ENCODE data around the gene GYS2. TPM values are rescaled to one million over a fixed set of nuclear protein-coding genes. Genes with fewer than 3 reads are reported as not detected.

Gene GYS2
- not detected for total RNA-seq

DNA sequence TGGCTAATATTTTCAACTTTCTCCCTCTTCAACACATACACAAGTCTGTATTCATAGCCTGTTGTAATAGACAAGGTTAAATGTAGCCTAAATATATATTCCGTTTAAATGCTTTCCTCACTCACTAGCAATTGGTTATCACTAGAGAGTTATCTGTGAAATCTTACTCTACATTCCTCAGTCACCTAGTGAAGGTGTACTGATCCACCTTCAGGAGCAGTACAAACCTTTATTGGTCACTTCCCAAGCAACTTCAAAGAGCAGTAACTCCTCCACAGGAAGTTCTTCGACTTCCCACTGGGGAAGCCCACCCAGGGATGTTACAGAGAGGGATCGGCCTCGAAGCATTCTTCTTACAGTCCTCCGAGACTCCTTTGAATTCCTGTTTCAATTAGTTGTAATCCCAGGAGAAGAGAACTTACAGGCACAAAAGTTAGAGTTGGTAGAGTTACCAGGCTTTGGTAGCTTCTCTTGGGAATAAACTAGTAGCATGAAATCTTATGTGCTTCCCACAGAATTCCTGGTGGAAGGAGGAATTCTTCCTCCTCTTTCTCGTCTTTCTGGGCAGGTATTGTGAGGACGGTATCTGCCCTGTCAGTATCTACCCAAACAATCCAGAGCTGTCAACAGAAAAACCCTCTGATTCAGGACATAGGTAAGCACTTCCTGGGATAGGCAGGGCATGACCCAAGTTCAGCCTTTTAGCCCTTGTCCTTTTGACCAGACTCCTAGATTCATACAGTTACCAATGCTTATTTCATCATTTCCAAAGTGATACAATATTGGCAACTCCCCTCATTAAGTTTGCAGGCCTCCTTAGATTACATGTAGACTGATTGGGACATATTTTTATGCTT lies at the start of gene GYS2:
GYS2 (minus strand) TSS at position 603 of the 857 bp plus-strand sequence; CDS start at position 348, 255 bp downstream.
- Histone ChIP-seq H3K9me3 (no peaks in the 10 kb centered on the region), H3K27ac (replicated peaks in 1 of 4) (no peak within 1 kb of the TSS), H3K4me3 (no peak within 1 kb of the TSS), H3K27me3 (no peaks in the 10 kb centered on the region), H3K36me3 (no peaks in the 10 kb centered on the region), H3K4me1 (no peaks in the 10 kb centered on the region)
- no peak for DNase-seq (ENCODE audit: extremely low spot score)
- WGBS, result 71% methylated on average over 7 of the region's 7 CpGs
- no peak for TF ChIP-seq EP300 (IDR thresholded peaks at IDR 0.05)
- TF ChIP-seq POLR2AphosphoS5 (IDR thresholded peaks at IDR 0.05), result no peak
- TF ChIP-seq, protein P1, sequence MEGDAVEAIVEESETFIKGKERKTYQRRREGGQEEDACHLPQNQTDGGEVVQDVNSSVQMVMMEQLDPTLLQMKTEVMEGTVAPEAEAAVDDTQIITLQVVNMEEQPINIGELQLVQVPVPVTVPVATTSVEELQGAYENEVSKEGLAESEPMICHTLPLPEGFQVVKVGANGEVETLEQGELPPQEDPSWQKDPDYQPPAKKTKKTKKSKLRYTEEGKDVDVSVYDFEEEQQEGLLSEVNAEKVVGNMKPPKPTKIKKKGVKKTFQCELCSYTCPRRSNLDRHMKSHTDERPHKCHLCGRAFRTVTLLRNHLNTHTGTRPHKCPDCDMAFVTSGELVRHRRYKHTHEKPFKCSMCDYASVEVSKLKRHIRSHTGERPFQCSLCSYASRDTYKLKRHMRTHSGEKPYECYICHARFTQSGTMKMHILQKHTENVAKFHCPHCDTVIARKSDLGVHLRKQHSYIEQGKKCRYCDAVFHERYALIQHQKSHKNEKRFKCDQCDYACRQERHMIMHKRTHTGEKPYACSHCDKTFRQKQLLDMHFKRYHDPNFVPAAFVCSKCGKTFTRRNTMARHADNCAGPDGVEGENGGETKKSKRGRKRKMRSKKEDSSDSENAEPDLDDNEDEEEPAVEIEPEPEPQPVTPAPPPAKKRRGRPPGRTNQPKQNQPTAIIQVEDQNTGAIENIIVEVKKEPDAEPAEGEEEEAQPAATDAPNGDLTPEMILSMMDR (IDR thresholded peaks at IDR 0.05), result no peak
- TF ChIP-seq POLR2A (IDR thresholded peaks at IDR 0.05; ENCODE audit: low read depth), result no peak
- intact Hi-C loops (cut with DNase I), result no loop called here

DNA sequence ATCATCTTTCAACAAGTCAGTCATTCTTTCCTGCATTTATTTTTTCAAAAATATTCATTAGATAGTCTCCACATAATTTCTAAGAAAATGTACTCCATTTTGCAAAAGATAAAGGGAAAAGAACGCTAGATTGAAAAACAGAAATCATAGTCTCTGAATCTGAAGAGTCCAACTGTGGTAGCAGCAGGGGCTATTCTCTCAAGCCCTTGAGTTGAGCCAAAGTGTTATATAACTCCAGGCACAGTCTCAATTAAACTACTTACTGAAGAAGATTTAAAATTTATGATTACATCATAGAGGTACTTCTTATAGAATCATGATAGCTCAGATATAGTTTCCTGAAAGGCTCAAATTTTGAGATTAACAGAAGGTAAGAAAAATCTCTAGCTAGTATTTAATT lies 47.2 kb upstream of the GYS2 start:
- DNase-seq (ENCODE audit: extremely low spot score), result no peak
- WGBS, result 85% methylated on average over 1 of the region's 1 CpG
- Histone ChIP-seq H3K36me3 (peaks cover 0 to 75% (median 47%) of the 10 kb centered on the region in 4 donors), H3K27ac (replicated peaks in 1 of 4) (no peak overlapping the region), H3K4me3 (no peak overlapping the region), H3K4me1 (peaks cover 30 to 76% (median 56%) of the 10 kb centered on the region in 4 donors), H3K9me3 (no peaks in the 10 kb centered on the region), H3K27me3 (no peaks in the 10 kb centered on the region)
- TF ChIP-seq POLR2A (IDR thresholded peaks at IDR 0.05; ENCODE audit: low read depth), result no peak
- TF ChIP-seq EP300 (IDR thresholded peaks at IDR 0.05), result no peak
- no peak for TF ChIP-seq POLR2AphosphoS5 (IDR thresholded peaks at IDR 0.05)
- TF ChIP-seq, protein P1 (IDR thresholded peaks at IDR 0.05), result no peak
- intact Hi-C loops (cut with DNase I), result no loop called here

DNA sequence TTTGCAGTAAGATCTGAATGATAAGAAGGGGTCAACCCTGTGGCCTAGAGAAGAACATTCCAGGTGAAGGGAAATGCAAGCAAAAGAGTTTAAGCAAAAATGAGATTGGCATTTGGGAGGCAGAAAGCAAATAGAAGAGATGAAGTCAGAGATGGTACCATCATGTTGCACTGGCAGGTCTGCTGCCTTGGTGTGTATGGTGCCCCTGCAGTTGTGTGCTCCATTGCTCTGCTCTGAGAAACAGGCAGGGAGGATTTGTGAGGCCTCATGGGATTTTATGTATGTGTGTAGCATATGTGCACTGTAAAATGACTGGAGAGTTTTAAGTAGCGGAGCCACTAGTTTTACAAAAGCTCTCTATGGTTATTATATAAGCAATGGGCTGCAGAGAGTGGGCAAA lies 46.4 kb upstream of the GYS2 start:
- 100% methylated on average over 1 of the region's 1 CpG for WGBS
- intact Hi-C loops (cut with DNase I), result no loop called here
- TF ChIP-seq POLR2AphosphoS5 (IDR thresholded peaks at IDR 0.05) (no peak), POLR2A (IDR thresholded peaks at IDR 0.05; ENCODE audit: low read depth) (no peak), EP300 (IDR thresholded peaks at IDR 0.05) (no peak)
- TF ChIP-seq, protein P1 (IDR thresholded peaks at IDR 0.05), result no peak
- H3K9me3 ChIP-seq, result no peaks in the 10 kb centered on the region
- H3K4me1 ChIP-seq, result peaks cover 27 to 68% (median 49%) of the 10 kb centered on the region in 4 donors
- H3K27me3 ChIP-seq, result no peaks in the 10 kb centered on the region
- peaks cover 0 to 83% (median 54%) of the 10 kb centered on the region in 4 donors for H3K36me3 ChIP-seq
- no peak overlapping the region for H3K4me3 ChIP-seq
- no peak overlapping the region for H3K27ac ChIP-seq (replicated peaks in 1 of 4)
- DNase-seq (ENCODE audit: extremely low spot score), result no peak

DNA sequence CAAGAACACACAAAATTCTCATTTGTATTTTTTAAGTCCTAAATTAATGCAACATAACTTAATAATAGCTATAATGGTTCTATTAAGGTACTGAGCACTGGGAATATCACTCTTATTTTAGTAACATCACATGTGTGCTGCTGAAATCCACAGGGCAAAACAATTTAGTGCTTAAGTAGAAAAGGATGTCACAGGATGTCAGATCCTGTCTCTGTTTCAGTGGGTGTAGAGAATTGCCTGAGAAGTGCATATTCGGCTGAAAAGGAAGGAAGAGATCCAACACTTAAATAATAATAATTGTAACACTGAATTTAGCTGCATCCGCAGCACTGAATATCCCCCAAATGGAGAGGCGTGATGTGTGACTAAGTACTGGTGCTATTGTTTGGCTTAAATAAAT lies 44.4 kb upstream of the GYS2 start:
- Histone ChIP-seq H3K4me1 (peaks cover 27 to 48% (median 32%) of the 10 kb centered on the region in 4 donors), H3K27ac (replicated peaks in 1 of 4) (no peak overlapping the region), H3K27me3 (no peaks in the 10 kb centered on the region), H3K36me3 (peaks cover 11 to 95% (median 66%) of the 10 kb centered on the region in 4 donors), H3K9me3 (no peaks in the 10 kb centered on the region), H3K4me3 (no peak overlapping the region)
- WGBS, result 41% methylated on average over 3 of the region's 3 CpGs
- intact Hi-C loops (cut with DNase I), result no loop called here
- TF ChIP-seq, protein P1 (IDR thresholded peaks at IDR 0.05), result no peak
- TF ChIP-seq POLR2A (IDR thresholded peaks at IDR 0.05; ENCODE audit: low read depth) (no peak), EP300 (IDR thresholded peaks at IDR 0.05) (no peak), POLR2AphosphoS5 (IDR thresholded peaks at IDR 0.05) (no peak)
- DNase-seq (ENCODE audit: extremely low spot score), result no peak
